GM12878 (cell line): ENCODE data around the gene DAB2IP. TPM values are rescaled to one million over a fixed set of nuclear protein-coding genes. Genes with fewer than 3 reads are reported as not detected.

Source experiments
- ATAC-seq: fragments of 200-7000 bp; cut with Tn5 transposase; 3 replicates; pipeline ENCODE4 v1.9.1; 2020; ENCODE audit warnings: mild to moderate bottlenecking, moderate library complexity
- BruUV-seq: library from RNA; stranded (reverse); fragments of 400-500 nt; replicated peaks from 2 replicates; lab custom pipeline; 2021; lab: Mats Ljungman, UMichigan
- CTCF ChIA-PET: fragments of 300-600 bp; sonication (Branson Sonifier 250); formaldehyde crosslinking; extraction: SDS; loops from one replicate; lab custom pipeline; 2021; ENCODE audit warnings: inconsistent platforms; lab: Yijun Ruan, JAX
- POLR2A ChIA-PET: fragments of 350-600 bp; formaldehyde crosslinking; extraction: SDS; loops from one replicate; lab custom pipeline; 2021; ENCODE audit warnings: inconsistent platforms; lab: Charles Lee
- RAD21 ChIA-PET: fragments of 300-600 bp; sonication (Branson Sonifier 250); formaldehyde crosslinking; loops from one replicate; lab custom pipeline; 2023; ENCODE audit warnings: antibody characterized with exemption; ENCODE audit not compliant: unreplicated experiment; lab: Charles Lee
- SMC1A ChIA-PET: fragments of 300-600 bp; sonication (Branson Sonifier 250); formaldehyde crosslinking; loops from one replicate; lab custom pipeline; 2023; ENCODE audit not compliant: unreplicated experiment, uncharacterized antibody; lab: Charles Lee
- DNase-seq: peaks from one replicate; pipeline ENCODE4 v3.0.0-alpha.2; 2011; ENCODE audit warnings: low read depth, low spot score
- FAIRE-seq: peaks from 3 replicates; lab custom pipeline; 2011; peaks lifted over from hg19 to GRCh38; lab: Jason Lieb, UNC
- H2AFZ ChIP-seq: 2 replicates; pipeline ENCODE4 v1.6.0; 2011; ENCODE audit warnings: low read depth, low read length, control low read depth; ENCODE audit not compliant: control insufficient read depth
- H3K27ac ChIP-seq: 2 replicates; pipeline ENCODE4 v1.5.1; 2011; ENCODE audit warnings: control low read depth; ENCODE audit not compliant: control insufficient read depth, insufficient read depth
- H3K27me3 ChIP-seq, 2 experiments: replicated peaks in 1 of 2; 2 replicates each; pipeline versions ENCODE4 v1.6.0 to v1.6.1; 2011; ENCODE audit warnings: low read length in 1 of 2; ENCODE audit not compliant: control insufficient read depth in 2 of 2, insufficient read depth in 2 of 2
- H3K36me3 ChIP-seq, 2 experiments: 2 replicates each; pipeline ENCODE4 v1.5.1; 2011; ENCODE audit warnings: low read length in 1 of 2; ENCODE audit not compliant: control insufficient read depth in 2 of 2, insufficient read depth in 2 of 2
- H3K4me1 ChIP-seq: 2 replicates; pipeline ENCODE4 v1.6.1; 2011; ENCODE audit warnings: mild to moderate bottlenecking, low read length, moderate library complexity, mixed read lengths; ENCODE audit not compliant: control insufficient read depth, insufficient read depth
- H3K4me2 ChIP-seq: 2 replicates; pipeline ENCODE4 v1.6.0; 2011; ENCODE audit warnings: control low read depth; ENCODE audit not compliant: control insufficient read depth, insufficient read depth
- H3K4me3 ChIP-seq: fragments of 200-600 bp; sonication (generic); 2 replicates; pipeline ENCODE4 v1.5.1; 2016
- H3K79me2 ChIP-seq: 2 replicates; pipeline ENCODE4 v1.6.0; 2011; ENCODE audit warnings: low read length; ENCODE audit not compliant: control insufficient read depth, insufficient read depth
- H3K9ac ChIP-seq: 2 replicates; pipeline ENCODE4 v1.8.0; 2011; ENCODE audit warnings: low read length, control low read depth, mixed read lengths; ENCODE audit not compliant: control insufficient read depth, insufficient read depth
- H3K9me3 ChIP-seq: replicated peaks from 3 replicates; pipeline ENCODE4 v1.5.1; 2011; ENCODE audit warnings: mild to moderate bottlenecking, low read length; ENCODE audit not compliant: control insufficient read depth, insufficient read depth
- H4K20me1 ChIP-seq: 2 replicates; pipeline ENCODE4 v1.6.0; 2011; ENCODE audit not compliant: control insufficient read depth, insufficient read depth
- BRCA1 ChIP-seq: IDR thresholded peaks from 2 replicates; pipeline ENCODE4 v1.6.1; 2011; ENCODE audit warnings: low read depth, low read length, improper control_type of control experiment
- ETV6 ChIP-seq, 2 experiments: fragments of 450-650 bp in 1 of 2; IDR thresholded peaks in 1 of 2; conservative IDR thresholded peaks in 1 of 2; 2 replicates each; pipeline ENCODE4 v1.6.1; 2014; ENCODE audit warnings: antibody characterized with exemption in 1 of 2, borderline replicate concordance in 1 of 2, low read depth in 1 of 2, mild to moderate bottlenecking in 1 of 2, moderate library complexity in 1 of 2
- FOXK2 ChIP-seq: fragments of 450-650 bp; IDR thresholded peaks from 2 replicates; pipeline ENCODE4 v1.6.1; 2017; ENCODE audit warnings: mild to moderate bottlenecking, moderate library complexity
- HDGF ChIP-seq: fragments of 450-650 bp; IDR thresholded peaks from 2 replicates; pipeline ENCODE4 v1.6.1; 2016; ENCODE audit warnings: antibody characterized with exemption
- IRF5 ChIP-seq: fragments of 450-650 bp; IDR thresholded peaks from 2 replicates; pipeline ENCODE4 v1.6.1; 2017; ENCODE audit warnings: borderline replicate concordance
- KAT2A ChIP-seq: conservative IDR thresholded peaks from 2 replicates; pipeline ENCODE4 v1.6.1; 2011; ENCODE audit warnings: low read depth, low read length; ENCODE audit not compliant: control insufficient read depth
- MAX ChIP-seq: IDR thresholded peaks from 2 replicates; pipeline ENCODE4 v1.6.1; 2012; ENCODE audit warnings: low read depth, low read length, improper control_type of control experiment
- NFXL1 ChIP-seq: fragments of 450-650 bp; IDR thresholded peaks from 2 replicates; pipeline ENCODE4 v1.6.1; 2017; ENCODE audit warnings: antibody characterized with exemption, mild to moderate bottlenecking, borderline replicate concordance
- NFYA ChIP-seq: IDR thresholded peaks from 2 replicates; pipeline ENCODE4 v1.6.1; 2011; ENCODE audit warnings: low read depth, mild to moderate bottlenecking, low read length, improper control_type of control experiment, borderline replicate concordance
- RBBP5 ChIP-seq: fragments of 200-600 bp; sonication (generic); conservative IDR thresholded peaks from 2 replicates; pipeline ENCODE4 v1.6.1; 2016
- YBX1 ChIP-seq: fragments of 450-650 bp; IDR thresholded peaks from 2 replicates; pipeline ENCODE4 v1.6.1; 2016; ENCODE audit warnings: antibody characterized with exemption
- WGBS: methylation state at CpG from one replicate; pipeline ENCODE4 v1.1.6; 2016; ENCODE audit warnings: low lambda C conversion rate; ENCODE audit not compliant: insufficient replicate concordance, insufficient coverage; ENCODE audit errors: missing lambda C conversion rate; 5-methylcytosine and 5-hydroxymethylcytosine counted together
- in situ Hi-C: fragments of 300-500 bp; cut with MboI; formaldehyde crosslinking; loops from 9 replicates; pipeline ENCODE4 v1.14.3; 2018; ENCODE audit warnings: mixed read lengths
- intact Hi-C: fragments of 100-400 bp; cut with micrococcal nuclease; formaldehyde crosslinking; loops from one replicate; pipeline ENCODE4 v1.14.2; 2022; ENCODE audit not compliant: unreplicated experiment
- polyA plus RNA-seq, 11 experiments: library from polyadenylated mRNA; depleted of rRNA in 4 of 11; unstranded in 6 of 11; stranded (reverse) in 5 of 11; fragments of >200 nt; fragmentation: Nextera tagmentation in 4 of 11; fragmentation: Illumina TruSeq in 1 of 11; extraction: Ambion mirVana in 4 of 11; extraction: Trizol in 1 of 11; gene quantifications; 1 replicate in 1 of 11; 2 replicates in 10 of 11; pipeline versions ENCODE4 v1.2.1 to v1.2.3, GENCODE V29; 2011 to 2016; ENCODE audit warnings: inconsistent platforms in 2 of 11, missing spikeins in 2 of 11, low read depth in 1 of 11
- total RNA-seq, 4 experiments: library from RNA; depleted of rRNA in 3 of 4; stranded (reverse); fragments of >200 nt in 3 of 4; fragmentation: Illumina TruSeq in 1 of 4; extraction: Trizol in 1 of 4; gene quantifications; 2 replicates each; pipeline versions ENCODE4 v1.2.1 to v1.2.3, GENCODE V29; 2013 to 2021

The DAB2IP gene
- total and polyA plus RNA-seq, 10 of the 15 experiments (the other 5 are each of a cell fraction or from before 2014, with no cell fraction given): 0.03 to 0.38 (median 0.14) TPM; not detected in 6

- FAIRE-seq: no peak
- H3K4me3 ChIP-seq: no peak overlapping the region
- BruUV-seq: no TSS peak
- in situ Hi-C loops: no loop called here
- H3K27me3 ChIP-seq: no peaks in the 10 kb centered on the region; a peak in 2 of 4 replicates
- H3K4me2 ChIP-seq: no peak overlapping the region
- WGBS: 59% methylated on average over 11 of the region's 11 CpGs
- RAD21 ChIA-PET: no interaction called here
- no peaks in the 10 kb centered on the region for H3K36me3 ChIP-seq
- SMC1A ChIA-PET: no interaction called here
- ATAC-seq: no peak
- no peaks in the 10 kb centered on the region for H3K4me1 ChIP-seq
- H4K20me1 ChIP-seq: no peaks in the 10 kb centered on the region
- intact Hi-C loops: no loop called here
- H3K9me3 ChIP-seq: no peaks in the 10 kb centered on the region
- no peak for DNase-seq
- H3K27ac ChIP-seq: no peak overlapping the region
- no peak overlapping the region for H2AFZ ChIP-seq
- CTCF ChIA-PET: no interaction called here
- H3K9ac ChIP-seq: no peak overlapping the region
- POLR2A ChIA-PET: no interaction called here
- TF ChIP-seq NFXL1 (no peak), HDGF (no peak), KAT2A (no peak), RBBP5 (no peak), FOXK2 (no peak), IRF5 (no peak), YBX1 (no peak), NFYA (no peak), BRCA1 (no peak), MAX (no peak), ETV6 (conservative IDR thresholded peaks at IDR 0.05 in 1 of 2, IDR thresholded peaks at IDR 0.05 in 1 of 2; ENCODE audit: borderline replicate concordance in 1 of 2, low read depth in 1 of 2) (no peak)
- no peaks in the 10 kb centered on the region for H3K79me2 ChIP-seq
These were observed 169.0 kb downstream of the DAB2IP start for GRCh38 chr9:121820286-121821005.
